ENCODE results near the gene PPP6R1.

The PPP6R1 gene

GRCh38 chr19:55261671-55262126, 2.9 kb upstream of the PPP6R1 start:
- Histone ChIP-seq H3K9me3 (no peaks in the 10 kb centered on the region), H3K27me3 (no peaks in the 10 kb centered on the region), H3K27ac (no peak overlapping the region), H3K4me1 (peaks cover 0 to 22% (median 18%) of the 10 kb centered on the region in 4 donors), H3K4me3 (no peak overlapping the region), H3K36me3 (peaks cover 0 to 7% (median under 1%) of the 10 kb centered on the region in 3 donors)
- DNase-seq = no peak
- no peak for TF ChIP-seq CTCF (IDR thresholded peaks at IDR 0.05)
- intact Hi-C loops (cut with DNase I; ENCODE audit: low total_unique reads) = no loop called here

GRCh38 chr19:55259540-55260210, 858 bp upstream of the PPP6R1 start:
- TF ChIP-seq CTCF (IDR thresholded peaks at IDR 0.05) = no peak
- Histone ChIP-seq H3K27me3 (no peaks in the 10 kb centered on the region), H3K36me3 (peaks cover 0 to 7% (median 0%) of the 10 kb centered on the region in 3 donors), H3K4me1 (peaks cover 0 to 42% (median 38%) of the 10 kb centered on the region in 4 donors), H3K27ac (peak overlapping the region; percentile 94), H3K4me3 (peak overlapping the region; percentile 91 to 97), H3K9me3 (no peaks in the 10 kb centered on the region)
- DNase-seq = no peak
- intact Hi-C loops (cut with DNase I; ENCODE audit: low total_unique reads) = no loop called here

- Histone ChIP-seq H3K4me1 (peaks cover 0 to 47% (median 44%) of the 10 kb centered on the region in 4 donors), H3K9me3 (no peaks in the 10 kb centered on the region), H3K27me3 (no peaks in the 10 kb centered on the region), H3K36me3 (peaks cover 0 to 7% (median 0%) of the 10 kb centered on the region in 3 donors), H3K27ac (peak overlapping the region; percentile 85 to 94), H3K4me3 (peak overlapping the region; percentile 91 to 97)
- no peak for TF ChIP-seq CTCF (IDR thresholded peaks at IDR 0.05)
- intact Hi-C loops (cut with DNase I; ENCODE audit: low total_unique reads) = no loop called here
- DNase-seq = no peak
Measured at GRCh38 chr19:55258476-55258827, 365 bp downstream of the PPP6R1 start.

- peak overlapping the region; percentile 91 to 97 for H3K4me3 ChIP-seq
- H3K9me3 ChIP-seq = no peaks in the 10 kb centered on the region
- peaks cover 0 to 12% (median 0%) of the 10 kb centered on the region in 3 donors for H3K36me3 ChIP-seq
- TF ChIP-seq CTCF (IDR thresholded peaks at IDR 0.05) = no peak
- no peak for DNase-seq
- peak overlapping the region; percentile 85 to 94 for H3K27ac ChIP-seq
- H3K4me1 ChIP-seq = peaks cover 0 to 47% (median 44%) of the 10 kb centered on the region in 4 donors
- intact Hi-C loops (cut with DNase I; ENCODE audit: low total_unique reads) = no loop called here
- H3K27me3 ChIP-seq = no peaks in the 10 kb centered on the region
Measured at GRCh38 chr19:55257461-55258420, 1.1 kb downstream of the PPP6R1 start.

GRCh38 chr19:55256562-55257460, 2.0 kb downstream of the PPP6R1 start:
- peak overlapping the region in 1 of 2 donors; percentile 85 for H3K27ac ChIP-seq
- no peak for TF ChIP-seq CTCF (IDR thresholded peaks at IDR 0.05)
- H3K27me3 ChIP-seq = no peaks in the 10 kb centered on the region
- H3K36me3 ChIP-seq = peaks cover 0 to 9% (median 0%) of the 10 kb centered on the region in 3 donors
- peaks cover 0 to 52% (median 44%) of the 10 kb centered on the region in 4 donors for H3K4me1 ChIP-seq
- H3K4me3 ChIP-seq = peak overlapping the region; percentile 91 to 97
- no peaks in the 10 kb centered on the region for H3K9me3 ChIP-seq
- DNase-seq = no peak
- intact Hi-C loops (cut with DNase I; ENCODE audit: low total_unique reads) = no loop called here

Data from tibial artery (tissue), 4 donors.